ENCODE results near the gene HSFX1. TPM values are rescaled to one million over a fixed set of nuclear protein-coding genes. Genes with fewer than 3 reads are reported as not detected.
"Not testable (repeated sequence)": the region's sequence is repeated elsewhere in the genome, so short reads cannot be mapped to it uniquely, and the experiment has no call there.

HSFX1 gene
- 1.4 TPM for total RNA-seq
- long read RNA-seq, partial matches to known transcripts = 0 of 1 reads
- long read RNA-seq, other reads (novel, unspliced or antisense) = 1 of 1 reads

GRCh38 chrX:149773768-149774167, at the start of gene HSFX1:
TSS of gene HSFX1 (plus strand) at chrX:149774068. CDS start at chrX:149774682, 614 bp downstream.
- H3K4me3 ChIP-seq; ATAC-seq; DNase-seq; H3K27me3 ChIP-seq; intact Hi-C loops (cut with DNase I); H3K9me3 ChIP-seq; H3K4me1 ChIP-seq; H3K36me3 ChIP-seq; H3K27ac ChIP-seq: not testable (repeated sequence)

- H3K27ac ChIP-seq; H3K36me3 ChIP-seq; H3K9me3 ChIP-seq; H3K4me3 ChIP-seq; H3K27me3 ChIP-seq; intact Hi-C loops (cut with DNase I); ATAC-seq; H3K4me1 ChIP-seq; DNase-seq: not testable (repeated sequence)
Observed at GRCh38 chrX:149727308-149727707, 46.6 kb upstream of the HSFX1 start.

- H3K4me1 ChIP-seq; H3K27ac ChIP-seq; ATAC-seq; H3K36me3 ChIP-seq; DNase-seq; intact Hi-C loops (cut with DNase I); H3K4me3 ChIP-seq; H3K9me3 ChIP-seq; H3K27me3 ChIP-seq: not testable (repeated sequence)
Observed at GRCh38 chrX:149742269-149742668, 31.6 kb upstream of the HSFX1 start.

- H3K27me3 ChIP-seq; H3K4me3 ChIP-seq; H3K9me3 ChIP-seq; H3K27ac ChIP-seq; H3K4me1 ChIP-seq; H3K36me3 ChIP-seq; intact Hi-C loops (cut with DNase I); DNase-seq: not testable (repeated sequence)
- peak; percentile 37 for ATAC-seq
Observed at GRCh38 chrX:149746390-149747007, 27.4 kb upstream of the HSFX1 start.

- DNase-seq (no peak), ATAC-seq (no peak)
- Histone ChIP-seq H3K9me3 (no peaks in the 10 kb centered on the region), H3K27me3 (no peaks in the 10 kb centered on the region), H3K4me1 (no peaks in the 10 kb centered on the region), H3K4me3 (no peak overlapping the region), H3K27ac (no peak overlapping the region), H3K36me3 (no peaks in the 10 kb centered on the region)
- intact Hi-C loops (cut with DNase I) = no loop called here
- no peak for TF ChIP-seq CTCF (IDR thresholded peaks at IDR 0.05)
Observed at GRCh38 chrX:149757206-149758067, 16.4 kb upstream of the HSFX1 start.

GRCh38 chrX:149758068-149758714, 15.7 kb upstream of the HSFX1 start:
- Histone ChIP-seq H3K4me1 (no peaks in the 10 kb centered on the region), H3K9me3 (no peaks in the 10 kb centered on the region), H3K36me3 (no peaks in the 10 kb centered on the region), H3K27me3 (no peaks in the 10 kb centered on the region), H3K4me3 (no peak overlapping the region), H3K27ac (no peak overlapping the region)
- intact Hi-C loops (cut with DNase I) = no loop called here
- DNase-seq (no peak), ATAC-seq (no peak)
- no peak for TF ChIP-seq CTCF (IDR thresholded peaks at IDR 0.05)

GRCh38 chrX:149758715-149759078, 15.2 kb upstream of the HSFX1 start:
- DNase-seq; ATAC-seq; H3K27ac ChIP-seq; H3K36me3 ChIP-seq; H3K4me1 ChIP-seq; H3K4me3 ChIP-seq; H3K9me3 ChIP-seq; intact Hi-C loops (cut with DNase I); H3K27me3 ChIP-seq: not testable (repeated sequence)

- no peaks in the 10 kb centered on the region for H3K27me3 ChIP-seq
- no peak for TF ChIP-seq CTCF (IDR thresholded peaks at IDR 0.05)
- H3K9me3 ChIP-seq = no peaks in the 10 kb centered on the region
- DNase-seq (no peak), ATAC-seq (no peak)
- H3K27ac ChIP-seq = no peak overlapping the region
- no peak overlapping the region for H3K4me3 ChIP-seq
- H3K36me3 ChIP-seq = no peaks in the 10 kb centered on the region
- intact Hi-C loops (cut with DNase I) = no loop called here
- H3K4me1 ChIP-seq = no peaks in the 10 kb centered on the region
Observed at GRCh38 chrX:149759824-149760223, 14.0 kb upstream of the HSFX1 start.
